Aorta (tissue), 5 donors: ENCODE data around the gene TGM5. TPM values are rescaled to one million over a fixed set of nuclear protein-coding genes. Genes with fewer than 3 reads are reported as not detected.
A peak's percentile ranks its signal among the peaks of the same experiment; 100 is the strongest.

Source experiments
- ATAC-seq: fragments of 200-7000 bp; cut with Tn5 transposase; one replicate; pipeline ENCODE4 v1.9.1; 2022; ENCODE audit warnings: moderate library complexity; ENCODE audit not compliant: low FRiP score
- DNase-seq, 2 donors: peaks; one replicate each; pipeline ENCODE4 v3.0.0-alpha.2; 2020
- H3K27ac ChIP-seq, 2 donors: one replicate each; pipeline ENCODE4 v1.5.1; 2013; ENCODE audit warnings: low read length in 2 of 2, mild to moderate bottlenecking in 2 of 2, moderate library complexity in 2 of 2, control low read depth in 1 of 2, inconsistent platforms in 1 of 2, low read depth in 1 of 2
- H3K27me3 ChIP-seq, 2 donors: one replicate each; pipeline ENCODE4 v1.6.1; 2013; ENCODE audit warnings: control low read depth in 1 of 2, low read length in 1 of 2, mild to moderate bottlenecking in 1 of 2, moderate library complexity in 1 of 2; ENCODE audit not compliant: insufficient read depth in 2 of 2, control insufficient read depth in 1 of 2
- H3K36me3 ChIP-seq, 2 donors: one replicate each; pipeline ENCODE4 v1.6.1; 2013; ENCODE audit warnings: control low read depth in 1 of 2, low read length in 1 of 2, mild to moderate bottlenecking in 1 of 2; ENCODE audit not compliant: insufficient read depth in 2 of 2, control insufficient read depth in 1 of 2
- H3K4me1 ChIP-seq, 2 donors: one replicate each; pipeline ENCODE4 v1.6.1; 2013; ENCODE audit warnings: low read length in 2 of 2, control low read depth in 1 of 2, mild to moderate bottlenecking in 1 of 2, moderate library complexity in 1 of 2; ENCODE audit not compliant: insufficient read depth in 2 of 2, control insufficient read depth in 1 of 2
- H3K4me3 ChIP-seq, 2 donors: one replicate each; pipeline ENCODE4 v1.5.1; 2013; ENCODE audit warnings: low read length in 2 of 2, control low read depth in 1 of 2, mild to moderate bottlenecking in 1 of 2
- H3K9me3 ChIP-seq: one replicate; pipeline ENCODE4 v1.6.1; 2013; ENCODE audit warnings: mild to moderate bottlenecking, low read length; ENCODE audit not compliant: control insufficient read depth
- WGBS, 2 donors: extraction: QIAGEN DNeasy Blood & Tissue Kit; methylation state at CpG; one replicate each; pipeline ENCODE4 v1.1.7; 2013; 5-methylcytosine and 5-hydroxymethylcytosine counted together
- intact Hi-C, 2 donors: fragments of 100-400 bp; cut with DNase I; formaldehyde crosslinking; loops; one replicate each; pipeline versions ENCODE4 v1.14.2 to v1.15.0; 2022
- polyA plus RNA-seq, 2 donors: library from polyadenylated mRNA; stranded (reverse); fragments of 200-250 nt; gene quantifications; one replicate each; pipeline ENCODE4 v1.2.3, GENCODE V29; 2013
- total RNA-seq, 2 donors: library from RNA; stranded (reverse); fragmentation: NEBNext Ultra II Directional; extraction: Animal tissue kit (Norgen Biotek cat#: 25700); gene quantifications; one replicate each; pipeline ENCODE4 v1.2.1, GENCODE V29; 2021
- donor health status: healthy with polysubstance abuse.
- donor health status: Bipolar disorder and iron deficiency.
- donor health status: DM: no; HTN: no; CAD: no.
- donor health status: DM: no; HTN: no; CAD: no.
- donor health status: DM: yes; HTN: yes; CAD: no.

The TGM5 gene
- total and polyA plus RNA-seq, 4 donors: 0.84 TPM; not detected in 3

- Histone ChIP-seq H3K4me1 (no peaks in the 10 kb centered on the region), H3K9me3 (no peaks in the 10 kb centered on the region), H3K4me3 (no peak overlapping the region), H3K36me3 (peaks cover 8 to 9% of the 10 kb centered on the region in 2 donors), H3K27me3 (no peaks in the 10 kb centered on the region), H3K27ac (no peak overlapping the region)
- ATAC-seq: no peak
- WGBS, 2 donors: 64 to 74% methylated on average over 2 of the region's 2 CpGs
- DNase-seq: no peak
- intact Hi-C loops: loop anchor here in 1 of 2 donors (5.0 kb wide), 1 partner anchor 80 kb away; the partner anchor contains the start of gene UBR1
Observed at GRCh38 chr15:43187544-43188155, 79.1 kb downstream of the TGM5 start.

DNA sequence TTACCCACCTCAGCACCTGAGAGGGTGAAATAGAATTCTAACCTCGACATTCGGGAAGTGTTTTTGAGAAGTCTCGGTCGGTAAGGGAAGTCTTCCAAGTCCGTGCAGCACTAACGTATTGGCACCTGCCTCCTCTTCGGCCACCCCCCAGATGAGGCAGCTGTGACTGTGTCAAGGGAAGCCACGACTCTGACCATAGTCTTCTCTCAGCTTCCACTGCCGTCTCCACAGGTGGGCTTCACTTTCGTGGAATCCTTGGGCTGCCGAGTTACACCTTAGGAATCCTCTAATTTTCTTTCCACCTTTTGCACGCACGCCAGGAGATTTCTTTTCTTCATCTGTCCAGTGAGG is 80.8 kb downstream of the TGM5 start:
- peaks cover 4 to 5% of the 10 kb centered on the region in 2 donors for H3K36me3 ChIP-seq
- 0 to 1% methylated on average over 13 of the region's 13 CpGs for WGBS, 2 donors
- H3K9me3 ChIP-seq: no peaks in the 10 kb centered on the region
- no peaks in the 10 kb centered on the region for H3K4me1 ChIP-seq
- no peaks in the 10 kb centered on the region for H3K27me3 ChIP-seq
- DNase-seq (no peak), ATAC-seq (peak; percentile 40)
- intact Hi-C loops: loop anchor here in 1 of 2 donors (5.0 kb wide), 1 partner anchor 79 kb away; the partner anchor contains the start of gene UBR1
- H3K27ac ChIP-seq: peak overlapping the region in 1 of 2 donors; percentile 32
- H3K4me3 ChIP-seq: peak overlapping the region; percentile 65 to 81

DNA sequence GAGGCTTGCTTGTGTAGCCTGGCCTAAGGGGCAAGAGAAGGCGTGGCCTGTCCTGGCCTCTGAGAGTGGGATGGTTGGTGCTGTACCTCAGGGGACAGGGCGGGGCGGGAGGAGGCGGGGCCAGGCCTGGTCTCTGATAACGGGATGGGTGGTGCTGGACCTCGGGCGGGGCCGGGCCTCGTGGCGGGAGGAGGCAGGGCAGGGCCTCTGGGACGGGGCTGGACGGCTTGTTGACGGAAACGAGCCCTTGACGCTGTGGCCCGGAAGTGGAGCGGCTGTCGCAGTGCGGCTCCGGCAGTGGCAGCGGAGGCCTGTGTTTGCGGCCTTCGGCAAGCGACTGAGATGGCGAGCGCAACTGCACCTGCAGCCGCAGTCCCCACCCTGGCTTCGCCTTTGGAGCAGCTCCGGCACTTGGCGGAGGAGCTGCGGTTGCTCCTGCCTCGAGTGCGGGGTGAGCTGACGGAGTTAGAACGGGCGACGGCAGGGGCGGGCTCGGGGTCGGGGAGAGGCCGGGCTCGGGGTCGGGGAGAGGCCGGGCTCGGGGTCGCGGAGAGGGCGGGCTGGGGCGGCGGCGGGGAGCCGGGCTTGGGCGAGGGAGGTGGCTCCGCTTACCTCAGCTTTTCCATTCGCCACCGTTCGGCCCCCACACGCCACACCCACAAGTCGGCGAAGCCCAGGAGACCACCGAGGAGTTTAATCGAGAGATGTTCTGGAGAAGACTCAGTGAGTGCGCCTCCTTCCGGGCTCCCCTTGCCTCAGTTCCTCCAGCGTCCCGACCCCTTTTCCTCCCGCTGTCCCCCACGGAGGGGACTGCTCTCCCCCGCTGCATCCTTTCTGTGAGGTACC is 81.3 kb downstream of the TGM5 start, which contains the start of gene CCNDBP1:
Gene CCNDBP1 (plus strand): TSS at position 247 of the 846 bp plus-strand sequence. CDS start 96 bp downstream, at position 343.
- H3K4me3 ChIP-seq: peak within 1 kb of the TSS; percentile 65 to 81
- intact Hi-C loops: loop anchor here in 1 of 2 donors (5.0 kb wide), 1 partner anchor 78 kb away; the partner anchor contains the start of gene UBR1
- peak within 1 kb of the TSS in 1 of 2 donors; percentile 70 for H3K27ac ChIP-seq
- H3K9me3 ChIP-seq: no peaks in the 10 kb centered on the region
- DNase-seq: peak; percentile 96 to 98
- H3K36me3 ChIP-seq: peaks cover 2 to 5% of the 10 kb centered on the region in 2 donors
- ATAC-seq: peak; percentile 94
- no peaks in the 10 kb centered on the region for H3K27me3 ChIP-seq
- H3K4me1 ChIP-seq: no peaks in the 10 kb centered on the region
- WGBS, 2 donors: 0 to 1% methylated on average over 51 to 69 of the region's 69 CpGs

DNA sequence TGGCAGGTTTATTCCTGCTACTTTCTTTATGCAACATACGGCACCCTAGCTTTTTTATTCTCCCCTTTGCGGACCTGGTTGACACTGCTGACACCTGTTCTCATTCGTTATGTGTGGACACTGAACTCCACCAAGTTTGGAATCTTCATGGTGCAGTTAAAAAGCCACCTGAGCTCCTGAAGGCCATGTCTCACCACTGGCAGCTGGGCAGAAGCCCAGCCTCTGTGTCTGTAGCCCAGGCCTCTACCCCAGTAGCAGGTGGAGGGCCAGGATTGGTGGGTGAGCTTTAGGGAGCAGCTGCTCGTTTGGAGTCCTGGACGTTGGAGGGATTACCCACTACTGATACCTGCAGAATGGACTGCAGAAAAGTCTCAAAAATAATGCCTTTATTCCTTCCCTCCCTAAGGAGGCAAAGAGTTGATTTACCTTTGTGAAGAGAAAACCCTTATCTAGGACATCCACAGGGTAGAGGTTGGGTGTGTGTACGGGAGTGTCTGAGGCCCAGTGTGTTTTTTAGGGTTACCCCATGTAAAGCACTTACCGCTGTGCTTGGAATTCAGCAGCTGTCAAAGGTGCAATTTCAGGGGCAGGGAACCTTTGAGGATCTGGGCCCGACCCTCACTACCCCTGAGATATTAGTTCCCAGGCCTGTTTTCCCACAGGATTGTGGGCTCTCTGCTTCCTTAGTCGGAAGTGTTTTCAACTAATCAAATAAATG is 82.2 kb downstream of the TGM5 start:
- H3K4me3 ChIP-seq: no peak overlapping the region
- intact Hi-C loops: loop anchor here in 1 of 2 donors (5.0 kb wide), 1 partner anchor 77 kb away; the partner anchor contains the start of gene UBR1
- no peaks in the 10 kb centered on the region for H3K4me1 ChIP-seq
- WGBS, 2 donors: 64 to 65% methylated on average over 9 of the region's 9 CpGs
- no peak for ATAC-seq
- H3K27me3 ChIP-seq: no peaks in the 10 kb centered on the region
- no peak for DNase-seq
- peaks cover 2 to 3% of the 10 kb centered on the region in 2 donors for H3K36me3 ChIP-seq
- peak overlapping the region in 1 of 2 donors; percentile 39 for H3K27ac ChIP-seq
- H3K9me3 ChIP-seq: no peaks in the 10 kb centered on the region

GRCh38 chr15:43183270-43183669 is 83.5 kb downstream of the TGM5 start:
- Histone ChIP-seq H3K36me3 (no peaks in the 10 kb centered on the region), H3K4me3 (no peak overlapping the region), H3K27ac (no peak overlapping the region), H3K4me1 (no peaks in the 10 kb centered on the region), H3K9me3 (no peaks in the 10 kb centered on the region), H3K27me3 (no peaks in the 10 kb centered on the region)
- no peak for DNase-seq
- 77 to 80% methylated on average over 3 of the region's 3 CpGs for WGBS, 2 donors
- no peak for ATAC-seq
- intact Hi-C loops: no loop called here

Other genes with a start within 250 kb of the TGM5 start
- 10 to 100 TPM; 40.6 to 43.7 TPM for gene UBR1, start 160.9 kb downstream of the TGM5 start, total RNA-seq
- gene UBR1, start 160.9 kb downstream of the TGM5 start, polyA plus RNA-seq: 1 to 10 TPM; 4.0 to 9.3 TPM
- gene TMEM62, start 133.3 kb downstream of the TGM5 start, total RNA-seq: 10 to 100 TPM; 24.1 to 24.5 TPM
- 10 to 100 TPM; 13.8 to 28.9 TPM for gene TMEM62, start 133.3 kb downstream of the TGM5 start, polyA plus RNA-seq
- 10 to 100 TPM; 60.7 to 68.7 TPM for gene CCNDBP1, start 81.5 kb downstream of the TGM5 start, total RNA-seq
- gene CCNDBP1, start 81.5 kb downstream of the TGM5 start, polyA plus RNA-seq: 10 to 100 TPM; 82.8 to 90.3 TPM
- under 1 TPM in 1 of 2 donors, not detected in 1; 0.60 TPM for gene EPB42, start 45.9 kb downstream of the TGM5 start, total RNA-seq
- not detected for gene EPB42, start 45.9 kb downstream of the TGM5 start, polyA plus RNA-seq
- gene TGM7, start 35.3 kb upstream of the TGM5 start, total RNA-seq: not detected
- gene TGM7, start 35.3 kb upstream of the TGM5 start, polyA plus RNA-seq: not detected
- gene LCMT2, start 63.6 kb upstream of the TGM5 start, total RNA-seq: 1 to 10 TPM; 7.5 to 9.2 TPM
- 1 to 10 TPM; 1.3 to 4.3 TPM for gene LCMT2, start 63.6 kb upstream of the TGM5 start, polyA plus RNA-seq
- 10 to 100 TPM; 20.3 to 21.7 TPM for gene ZSCAN29, start 104.1 kb upstream of the TGM5 start, total RNA-seq
- 1 to 10 TPM; 4.2 to 5.0 TPM for gene ZSCAN29, start 104.1 kb upstream of the TGM5 start, polyA plus RNA-seq
- 10 to 100 TPM; 14.6 to 16.3 TPM for gene TUBGCP4, start 104.2 kb upstream of the TGM5 start, total RNA-seq
- 1 to 10 TPM; 3.5 to 6.0 TPM for gene TUBGCP4, start 104.2 kb upstream of the TGM5 start, polyA plus RNA-seq
- 10 to 100 TPM; 37.7 to 63.2 TPM for gene TP53BP1, start 226.2 kb upstream of the TGM5 start, total RNA-seq
- 10 to 100 TPM in 1 of 2 donors, 1 to 10 TPM in 1; 3.4 to 22.5 TPM for gene TP53BP1, start 226.2 kb upstream of the TGM5 start, polyA plus RNA-seq